HL-60 (cell line): ENCODE data around the gene EIF2S1.
"Not testable (repeated sequence)": the region's sequence is repeated elsewhere in the genome, so short reads cannot be mapped to it uniquely, and the experiment has no call there.

ENCODE experiments used
- DNase-seq, 2 experiments: peaks; one replicate each; pipeline ENCODE4 v3.0.0-alpha.2; 2010 to 2020; ENCODE audit warnings: low read depth in 1 of 2, low spot score in 1 of 2
- H3K27ac ChIP-seq: fragments of 250-450 bp; sonication (Bioruptor Pico); replicated peaks from 2 replicates; pipeline ENCODE4 v1.5.1; 2020; ENCODE audit warnings: mild to moderate bottlenecking, moderate library complexity
- H3K27me3 ChIP-seq: fragments of 250-450 bp; sonication (Bioruptor Pico); 2 replicates; pipeline ENCODE4 v1.5.1; 2021; ENCODE audit warnings: mild to moderate bottlenecking, moderate library complexity; ENCODE audit not compliant: insufficient read depth, poor library complexity, severe bottlenecking
- H3K4me3 ChIP-seq: replicated peaks from 2 replicates; pipeline ENCODE4 v1.5.1; 2011; ENCODE audit warnings: mild to moderate bottlenecking, control low read depth, low read length; ENCODE audit not compliant: insufficient read depth
- CTCF ChIP-seq: IDR thresholded peaks from one replicate; pipeline ENCODE4 v1.5.1; 2011; ENCODE audit warnings: low read length, control low read depth, inconsistent platforms; ENCODE audit not compliant: insufficient read depth
- GABPA ChIP-seq: IDR thresholded peaks from 2 replicates; pipeline ENCODE4 v1.6.1; 2012; ENCODE audit warnings: low read depth
- POLR2AphosphoS5 ChIP-seq: IDR thresholded peaks from 2 replicates; pipeline ENCODE4 v1.6.1; 2012; ENCODE audit warnings: low read depth
- SPI1 ChIP-seq: IDR thresholded peaks from 2 replicates; pipeline ENCODE4 v1.6.1; 2012; ENCODE audit warnings: low read depth, mild to moderate bottlenecking, borderline replicate concordance
- TF ChIP-seq, protein P1 (sequence below): IDR thresholded peaks from 2 replicates; pipeline ENCODE4 v1.6.1; 2012; ENCODE audit warnings: low read depth; ENCODE audit not compliant: insufficient replicate concordance

The EIF2S1 gene

GRCh38 chr14:67319142-67319541 lies 41.0 kb upstream of the EIF2S1 start:
- Histone ChIP-seq H3K4me3 (no peak overlapping the region), H3K27me3 (no peaks in the 10 kb centered on the region), H3K27ac (no peak overlapping the region)
- no peak for DNase-seq
- TF ChIP-seq, protein P1, sequence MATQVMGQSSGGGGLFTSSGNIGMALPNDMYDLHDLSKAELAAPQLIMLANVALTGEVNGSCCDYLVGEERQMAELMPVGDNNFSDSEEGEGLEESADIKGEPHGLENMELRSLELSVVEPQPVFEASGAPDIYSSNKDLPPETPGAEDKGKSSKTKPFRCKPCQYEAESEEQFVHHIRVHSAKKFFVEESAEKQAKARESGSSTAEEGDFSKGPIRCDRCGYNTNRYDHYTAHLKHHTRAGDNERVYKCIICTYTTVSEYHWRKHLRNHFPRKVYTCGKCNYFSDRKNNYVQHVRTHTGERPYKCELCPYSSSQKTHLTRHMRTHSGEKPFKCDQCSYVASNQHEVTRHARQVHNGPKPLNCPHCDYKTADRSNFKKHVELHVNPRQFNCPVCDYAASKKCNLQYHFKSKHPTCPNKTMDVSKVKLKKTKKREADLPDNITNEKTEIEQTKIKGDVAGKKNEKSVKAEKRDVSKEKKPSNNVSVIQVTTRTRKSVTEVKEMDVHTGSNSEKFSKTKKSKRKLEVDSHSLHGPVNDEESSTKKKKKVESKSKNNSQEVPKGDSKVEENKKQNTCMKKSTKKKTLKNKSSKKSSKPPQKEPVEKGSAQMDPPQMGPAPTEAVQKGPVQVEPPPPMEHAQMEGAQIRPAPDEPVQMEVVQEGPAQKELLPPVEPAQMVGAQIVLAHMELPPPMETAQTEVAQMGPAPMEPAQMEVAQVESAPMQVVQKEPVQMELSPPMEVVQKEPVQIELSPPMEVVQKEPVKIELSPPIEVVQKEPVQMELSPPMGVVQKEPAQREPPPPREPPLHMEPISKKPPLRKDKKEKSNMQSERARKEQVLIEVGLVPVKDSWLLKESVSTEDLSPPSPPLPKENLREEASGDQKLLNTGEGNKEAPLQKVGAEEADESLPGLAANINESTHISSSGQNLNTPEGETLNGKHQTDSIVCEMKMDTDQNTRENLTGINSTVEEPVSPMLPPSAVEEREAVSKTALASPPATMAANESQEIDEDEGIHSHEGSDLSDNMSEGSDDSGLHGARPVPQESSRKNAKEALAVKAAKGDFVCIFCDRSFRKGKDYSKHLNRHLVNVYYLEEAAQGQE, result no peak
- TF ChIP-seq GABPA (no peak), CTCF (no peak), POLR2AphosphoS5 (no peak), SPI1 (no peak)

- H3K4me3 ChIP-seq, H3K27ac ChIP-seq, H3K27me3 ChIP-seq, DNase-seq: not testable (repeated sequence)
Observed at GRCh38 chr14:67329666-67330065, 30.5 kb upstream of the EIF2S1 start.

DNA sequence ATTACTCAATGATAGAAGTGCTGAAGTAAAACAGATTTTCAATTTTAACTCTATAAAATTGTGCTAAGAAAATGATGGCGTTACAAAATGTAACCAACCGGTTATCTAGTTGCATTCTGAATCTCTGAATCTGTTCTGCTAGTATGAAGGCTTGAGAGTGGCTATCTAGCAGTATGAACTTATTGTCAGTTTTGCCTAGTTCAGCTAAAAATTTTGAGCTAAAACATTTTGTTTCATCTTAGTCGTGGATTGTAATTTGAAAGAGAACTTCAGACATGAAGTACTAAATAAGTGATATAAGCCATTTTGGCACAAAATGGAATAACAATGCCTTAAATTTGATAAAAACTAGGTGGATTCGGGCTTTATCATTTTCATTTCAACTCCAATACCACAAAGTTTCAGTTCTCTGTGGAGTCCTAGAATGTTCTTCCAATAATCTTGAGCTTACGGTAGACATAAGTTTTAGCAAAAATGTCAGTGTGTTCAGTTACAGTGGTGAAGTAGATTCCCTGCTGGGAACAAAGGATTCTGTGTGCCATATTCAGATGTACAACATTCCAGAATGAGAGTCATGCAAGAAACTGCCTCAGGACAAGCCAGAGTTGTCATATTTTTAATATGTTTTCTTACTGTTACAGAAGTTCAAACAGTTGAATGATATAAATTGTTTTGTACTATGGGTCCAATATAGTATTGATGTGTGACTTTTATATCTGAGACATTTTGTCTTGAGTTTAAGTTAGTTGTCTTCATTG lies 28.6 kb upstream of the EIF2S1 start:
- no peak for TF ChIP-seq SPI1
- no peak for TF ChIP-seq CTCF
- TF ChIP-seq GABPA, result no peak
- TF ChIP-seq, protein P1, result no peak
- TF ChIP-seq POLR2AphosphoS5, result no peak
- H3K4me3 ChIP-seq, result no peak overlapping the region
- DNase-seq, result no peak
- no peak overlapping the region for H3K27ac ChIP-seq
- H3K27me3 ChIP-seq, result no peaks in the 10 kb centered on the region

GRCh38 chr14:67332468-67332867 lies 27.7 kb upstream of the EIF2S1 start:
- Histone ChIP-seq H3K27me3 (no peaks in the 10 kb centered on the region), H3K27ac (no peak overlapping the region), H3K4me3 (no peak overlapping the region)
- TF ChIP-seq POLR2AphosphoS5 (no peak), GABPA (no peak), CTCF (no peak), SPI1 (no peak)
- TF ChIP-seq, protein P1, result no peak
- DNase-seq, result no peak
